LHCN-M2 (cell line): ENCODE data around the gene PGAP3. TPM values are rescaled to one million over a fixed set of nuclear protein-coding genes. Genes with fewer than 3 reads are reported as not detected.

Source experiments
- DNase-seq: peaks from one replicate; pipeline ENCODE4 v3.0.0-alpha.2; 2012; ENCODE audit warnings: low read depth
- total RNA-seq: library from RNA; depleted of rRNA; stranded (reverse); fragments of >200 nt; gene quantifications from 2 replicates; pipeline ENCODE4 v1.2.3, GENCODE V29; 2014

PGAP3 gene
- total RNA-seq, 1 experiment from 2014 or later, result 14.0 TPM

DNA sequence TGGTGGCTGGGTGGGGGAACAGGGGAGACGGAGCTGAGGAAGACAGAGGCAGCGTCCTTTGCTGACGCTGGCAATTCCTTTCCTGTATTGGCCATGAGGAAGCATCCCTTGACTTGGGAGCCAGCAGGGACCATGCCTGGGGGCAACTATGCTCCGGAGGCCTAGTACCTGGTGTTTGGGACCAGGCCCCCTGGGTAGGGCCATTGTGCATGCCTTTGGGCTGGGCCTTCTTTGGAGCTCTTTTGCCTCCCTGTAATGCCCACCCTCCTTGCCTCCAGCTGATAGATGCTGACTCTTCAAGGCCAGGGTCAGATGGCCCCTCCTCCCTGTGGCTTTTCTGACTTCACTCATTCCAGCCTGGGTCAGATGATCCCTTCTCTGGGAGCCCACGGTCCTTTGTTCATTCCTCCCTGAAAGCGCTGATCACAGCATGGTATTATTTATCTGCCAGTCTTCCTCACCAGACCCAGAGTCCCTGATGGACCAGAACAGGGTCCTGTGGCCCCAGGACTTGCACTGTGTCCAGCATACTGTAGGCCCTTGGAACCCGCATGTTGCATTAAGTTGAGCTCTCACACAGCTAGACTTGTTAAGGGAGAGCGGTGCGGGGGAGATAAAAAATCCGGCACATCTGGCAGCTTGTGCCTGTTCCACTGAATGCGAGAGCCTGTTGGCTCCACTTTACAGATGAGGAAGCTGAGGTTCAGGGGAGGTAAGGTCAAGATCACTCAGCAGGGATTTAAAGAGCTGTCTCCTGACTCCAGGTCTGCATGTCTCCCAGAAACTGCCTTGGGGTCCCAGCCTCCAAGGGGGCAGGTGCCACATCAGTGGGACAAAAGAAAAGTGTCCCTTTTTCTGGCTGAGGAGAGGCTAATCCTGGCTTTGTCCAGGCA lies 48.0 kb downstream of the PGAP3 start:
- no peak for DNase-seq

DNA sequence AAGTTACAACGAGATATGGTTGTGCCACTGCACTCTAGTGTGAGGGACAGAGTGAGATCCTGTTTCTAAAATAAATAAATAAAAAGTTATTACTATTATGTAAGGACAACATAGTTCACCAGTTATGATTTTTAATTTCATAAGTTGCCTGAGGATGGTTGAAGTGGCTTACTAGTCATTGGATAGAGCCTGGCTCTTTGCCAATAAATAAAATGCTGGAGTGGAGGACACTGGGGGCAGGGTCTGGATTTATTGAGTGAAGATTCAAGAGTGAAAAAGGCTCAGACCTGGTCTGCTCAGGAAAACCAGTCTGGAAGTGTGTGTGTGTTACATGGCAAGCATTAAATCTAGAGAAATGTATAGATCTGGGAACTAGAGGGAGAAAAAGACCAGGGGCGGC lies 48.8 kb downstream of the PGAP3 start:
- no peak for DNase-seq

DNA sequence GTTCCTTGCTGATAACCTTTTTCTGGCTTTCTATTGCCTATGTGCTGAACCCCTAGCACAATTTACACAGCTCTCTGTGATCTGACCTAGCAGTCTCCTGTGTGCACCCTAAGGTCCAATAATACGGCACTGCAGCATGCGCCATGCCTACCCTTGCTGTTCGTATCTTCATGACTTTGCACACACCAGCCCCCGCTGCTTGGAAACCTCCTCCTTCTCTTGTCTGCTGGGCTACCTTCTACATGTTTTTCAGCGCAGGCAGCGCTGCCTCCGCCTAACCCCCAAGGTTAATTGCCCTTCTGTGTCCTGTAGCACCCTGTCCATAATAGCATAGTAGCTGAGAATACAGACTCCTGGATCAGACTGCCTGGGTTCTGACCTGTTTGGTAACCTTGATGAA lies 49.5 kb downstream of the PGAP3 start:
- no peak for DNase-seq

DNA sequence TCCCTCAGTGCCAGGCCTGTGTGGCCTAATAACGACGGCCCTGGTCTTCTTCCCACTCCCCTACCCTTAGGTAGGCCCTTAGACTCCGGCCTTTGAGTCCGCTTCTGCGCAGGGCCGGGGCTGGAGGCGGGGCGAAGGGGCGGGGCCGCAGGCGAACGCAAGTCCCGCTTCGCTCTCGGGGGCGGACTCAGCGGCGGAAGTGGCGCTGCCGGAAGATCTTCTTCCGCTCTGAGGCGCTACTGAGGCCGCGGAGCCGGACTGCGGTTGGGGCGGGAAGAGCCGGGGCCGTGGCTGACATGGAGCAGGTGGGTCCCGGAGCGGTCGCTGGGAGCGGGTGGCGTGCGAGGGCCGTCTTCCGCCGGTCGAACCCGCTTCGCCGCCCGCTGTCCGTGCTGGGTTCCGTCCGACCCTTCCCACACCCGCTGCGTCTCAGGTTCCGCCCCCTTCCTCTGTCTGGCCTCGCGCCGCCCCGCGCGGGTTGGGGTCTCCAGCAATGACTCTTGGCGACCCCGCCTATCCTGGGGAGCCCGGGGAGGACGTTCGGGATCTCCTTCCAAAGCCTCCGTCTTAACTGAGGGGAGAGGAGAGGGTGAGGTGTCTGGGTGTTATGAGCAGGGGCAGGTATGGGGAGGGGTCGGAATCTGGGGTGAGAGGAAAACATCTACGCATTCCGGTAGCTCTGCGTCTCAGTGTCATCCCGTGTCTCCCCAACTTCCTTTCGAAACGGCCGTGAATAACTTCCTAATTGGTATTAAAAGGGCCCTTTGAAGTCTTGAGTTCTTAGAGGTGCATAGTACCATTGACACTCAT lies 50.7 kb downstream of the PGAP3 start, which contains the start of gene STARD3:
Gene STARD3 (plus strand): TSS at position 218 of the 810 bp plus-strand sequence. CDS start 16,388 bp downstream, outside the sequence.
- DNase-seq, result peak; percentile 77

DNA sequence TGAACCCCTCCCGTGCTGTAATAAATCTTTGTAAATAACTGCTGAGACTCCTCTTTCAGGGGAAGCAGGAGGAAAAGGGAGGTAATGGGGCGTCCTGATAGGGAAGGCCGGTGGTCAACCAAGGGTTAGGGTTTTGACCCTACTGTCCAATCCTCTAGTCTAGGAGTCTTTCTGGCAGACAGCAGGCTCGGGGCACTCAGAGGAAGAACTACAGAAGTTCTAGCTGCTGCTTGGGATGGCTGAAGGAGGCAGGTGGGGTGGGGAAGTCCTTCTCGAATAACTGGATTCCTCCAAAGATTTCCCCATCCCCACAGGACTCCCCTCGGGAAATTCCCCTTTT lies 51.3 kb downstream of the PGAP3 start:
- no peak for DNase-seq

DNA sequence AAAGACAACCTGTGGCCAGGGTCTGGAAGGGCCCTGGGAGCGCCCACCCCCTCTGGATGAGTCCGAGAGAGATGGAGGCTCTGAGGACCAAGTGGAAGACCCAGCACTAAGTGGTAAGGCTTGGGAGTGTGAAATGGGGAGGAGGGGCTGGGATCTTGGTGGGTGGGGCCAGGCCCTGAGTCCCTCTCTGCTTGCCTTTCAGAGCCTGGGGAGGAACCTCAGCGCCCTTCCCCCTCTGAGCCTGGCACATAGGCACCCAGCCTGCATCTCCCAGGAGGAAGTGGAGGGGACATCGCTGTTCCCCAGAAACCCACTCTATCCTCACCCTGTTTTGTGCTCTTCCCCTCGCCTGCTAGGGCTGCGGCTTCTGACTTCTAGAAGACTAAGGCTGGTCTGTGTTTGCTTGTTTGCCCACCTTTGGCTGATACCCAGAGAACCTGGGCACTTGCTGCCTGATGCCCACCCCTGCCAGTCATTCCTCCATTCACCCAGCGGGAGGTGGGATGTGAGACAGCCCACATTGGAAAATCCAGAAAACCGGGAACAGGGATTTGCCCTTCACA lies 52.2 kb downstream of the PGAP3 start:
- no peak for DNase-seq

DNA sequence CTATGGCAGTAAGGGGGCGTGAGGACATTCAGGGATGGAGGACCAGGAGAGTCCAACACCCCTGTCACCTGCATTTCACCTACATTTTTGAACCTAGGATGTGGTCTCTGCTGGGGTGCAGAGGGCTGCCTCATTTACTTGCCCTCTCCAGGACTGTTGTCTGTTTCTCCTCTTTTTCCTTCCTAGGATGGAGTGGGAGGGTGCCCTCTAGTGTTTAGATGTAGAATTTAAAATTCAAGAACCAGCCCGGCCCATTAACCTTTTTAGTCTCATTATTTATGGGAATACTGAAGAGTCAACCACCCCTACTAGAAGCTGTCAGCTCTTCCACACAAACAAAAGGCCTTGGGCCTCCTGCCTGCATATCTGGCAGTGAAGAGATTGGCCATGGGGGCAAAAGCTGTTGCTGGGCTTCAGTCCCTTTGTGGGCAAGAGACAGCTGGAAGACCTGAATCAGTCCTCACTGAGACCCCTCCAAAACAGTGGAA lies 53.4 kb downstream of the PGAP3 start:
- peak; percentile 51 for DNase-seq

DNA sequence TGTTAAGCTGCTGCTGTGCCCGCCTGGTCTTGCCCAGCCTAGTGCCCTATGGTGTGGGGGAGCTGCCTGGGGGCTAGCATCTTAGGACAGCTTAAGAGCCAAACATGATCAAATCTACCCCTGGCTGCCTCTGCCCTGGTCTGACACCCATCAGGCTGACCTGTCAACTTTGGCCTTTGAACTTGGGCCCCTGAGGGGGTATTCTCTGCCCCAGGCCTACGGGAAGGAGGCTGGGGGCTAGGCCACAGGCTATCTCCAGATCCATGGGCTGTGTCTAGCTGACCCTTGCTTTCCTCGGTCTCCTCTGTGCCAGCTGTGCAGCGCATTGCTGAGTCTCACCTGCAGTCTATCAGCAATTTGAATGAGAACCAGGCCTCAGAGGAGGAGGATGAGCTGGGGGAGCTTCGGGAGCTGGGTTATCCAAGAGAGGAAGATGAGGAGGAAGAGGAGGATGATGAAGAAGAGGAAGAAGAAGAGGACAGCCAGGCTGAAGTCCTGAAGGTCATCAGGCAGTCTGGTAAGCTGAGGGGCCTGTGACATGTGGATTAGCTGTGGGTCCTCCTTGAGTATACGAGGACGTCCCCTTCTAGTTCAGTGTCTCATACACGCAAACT lies 54.2 kb downstream of the PGAP3 start:
- DNase-seq, result no peak

DNA sequence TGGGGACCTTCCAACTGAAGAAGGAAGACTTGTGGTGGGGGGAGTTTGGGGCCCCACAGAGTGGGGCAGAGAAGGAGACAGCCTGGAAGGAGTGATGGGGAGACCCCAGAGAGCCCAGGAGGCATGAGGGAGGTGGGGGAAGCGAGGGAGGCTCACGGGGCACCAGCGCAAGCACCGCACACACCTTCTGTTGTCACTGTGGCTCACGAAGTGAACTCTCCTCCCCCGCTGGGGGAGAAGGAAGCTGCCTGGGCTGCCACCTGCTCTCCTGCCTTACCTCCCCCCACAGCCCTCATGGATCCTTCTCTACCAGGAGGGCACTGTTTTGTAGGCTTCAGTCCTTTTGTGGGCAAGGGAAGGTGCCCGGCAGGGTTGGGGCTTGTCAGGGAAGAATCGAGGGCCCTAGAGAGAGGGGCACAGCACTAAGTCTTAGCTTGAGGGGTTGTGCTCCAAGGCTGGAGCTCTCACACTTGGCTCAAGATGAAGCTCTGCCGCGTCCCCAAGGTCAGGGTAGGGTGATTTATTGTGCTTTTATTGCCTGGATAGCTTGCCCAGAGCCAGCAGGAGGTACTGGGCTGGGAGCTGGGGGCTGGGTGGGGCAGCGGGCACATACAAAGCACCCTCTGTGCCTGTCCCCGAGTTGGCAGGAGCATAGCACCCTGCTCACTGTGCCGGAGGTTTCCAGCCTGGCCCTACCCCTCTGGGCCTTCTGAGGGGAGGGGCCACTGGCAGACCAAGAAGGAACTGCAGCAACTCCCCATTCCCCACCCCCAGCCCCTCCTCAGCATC lies 55.5 kb downstream of the PGAP3 start:
- no peak for DNase-seq

DNA sequence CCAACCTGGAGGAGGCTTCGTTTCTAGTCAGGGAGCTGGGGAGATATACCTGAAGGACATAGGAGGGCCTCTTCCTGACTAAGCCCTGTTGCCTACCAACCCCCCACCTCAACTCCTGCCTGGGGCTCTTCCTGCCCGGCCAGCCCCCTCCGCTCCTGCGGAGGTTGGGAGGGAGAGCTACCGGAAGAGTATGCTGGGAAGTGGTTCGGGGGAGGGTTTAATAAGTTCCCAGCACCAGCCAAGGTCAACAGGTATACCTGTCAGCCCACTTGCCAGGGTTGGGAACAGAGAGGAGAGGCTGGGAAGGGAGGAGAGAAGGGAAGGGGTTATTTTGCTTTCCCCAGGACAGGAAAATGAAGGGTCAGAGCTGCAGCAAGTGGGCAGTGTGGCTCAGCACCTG lies 56.5 kb downstream of the PGAP3 start:
- DNase-seq, result no peak

DNA sequence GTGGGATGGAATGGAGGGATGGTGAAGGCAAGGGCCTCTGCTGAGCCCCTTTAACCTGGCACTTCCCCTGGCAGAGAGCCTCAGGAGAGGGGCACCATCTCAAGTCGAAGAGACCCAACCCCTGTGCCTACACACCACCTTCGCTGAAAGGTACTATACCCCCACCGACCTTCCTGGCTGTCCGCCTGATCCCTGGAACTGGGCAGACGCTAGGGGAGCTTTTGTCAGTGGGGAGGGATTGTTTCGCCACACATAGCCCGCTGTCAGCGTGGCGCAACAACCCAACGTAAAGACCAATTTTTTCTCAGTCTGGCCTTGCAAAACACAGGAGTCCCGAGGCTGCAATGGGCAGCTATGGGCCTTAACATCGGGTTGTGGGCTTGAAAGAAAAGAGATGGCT lies 58.0 kb downstream of the PGAP3 start:
- DNase-seq, result no peak

DNA sequence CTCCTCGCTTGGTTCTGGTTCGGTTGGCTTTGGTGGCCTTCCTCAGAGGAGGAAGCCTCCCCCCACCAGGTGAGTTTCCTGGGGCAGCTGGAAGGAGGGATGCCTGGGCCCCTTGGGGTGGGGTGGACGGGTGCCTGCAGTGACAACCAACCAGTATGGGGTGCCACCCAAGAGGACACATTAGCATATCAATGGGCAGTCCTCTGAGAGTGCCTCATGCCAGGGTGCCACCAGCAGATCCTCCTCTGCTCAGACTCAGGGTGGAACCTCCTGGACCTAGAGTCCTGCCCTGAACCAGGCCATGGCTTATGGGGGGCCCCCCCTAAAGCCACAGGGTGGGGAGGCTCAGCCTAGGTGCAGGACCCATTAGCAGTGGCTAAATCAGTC lies 58.4 kb downstream of the PGAP3 start:
- no peak for DNase-seq

DNA sequence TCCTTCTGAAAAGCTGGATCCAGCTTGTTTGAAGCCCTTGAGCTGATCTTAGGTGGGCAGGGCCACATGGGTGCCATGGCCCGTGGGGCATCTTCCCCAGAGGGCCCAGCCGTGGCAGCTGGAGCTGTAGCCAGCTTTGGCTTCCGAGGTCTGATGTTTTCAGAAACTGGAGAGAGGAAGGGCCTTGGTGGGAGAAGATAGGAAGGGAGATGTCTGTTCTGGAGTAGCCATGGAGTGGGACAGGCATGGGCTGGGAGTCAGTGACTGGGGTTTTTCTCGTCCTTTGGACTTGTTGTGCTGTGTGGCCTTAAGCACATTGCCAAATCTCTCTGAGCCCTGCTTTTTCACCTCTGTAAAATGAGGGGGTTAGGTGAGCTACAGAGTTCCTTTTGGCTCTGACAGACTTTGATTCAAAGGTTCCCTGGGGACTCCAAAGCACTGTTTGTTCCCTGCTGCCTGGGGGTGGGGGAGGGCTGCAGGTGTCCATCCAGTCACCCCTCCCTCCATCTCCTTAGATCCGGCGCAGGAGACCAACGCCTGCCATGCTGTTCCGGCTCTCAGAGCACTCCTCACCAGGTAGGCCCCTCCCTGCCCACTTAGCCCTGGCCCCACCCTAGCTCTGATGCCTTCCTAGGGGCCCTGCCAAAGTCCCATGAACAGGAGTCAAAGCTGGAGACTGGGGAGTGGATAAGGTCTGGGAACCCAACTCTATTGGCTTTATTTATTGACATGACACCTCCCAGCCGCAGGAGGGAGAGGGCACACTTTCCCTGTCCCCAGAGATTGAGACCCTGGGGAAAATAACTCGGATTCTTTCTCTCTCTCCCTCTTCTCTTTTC lies 59.0 kb downstream of the PGAP3 start:
- DNase-seq, result no peak

DNA sequence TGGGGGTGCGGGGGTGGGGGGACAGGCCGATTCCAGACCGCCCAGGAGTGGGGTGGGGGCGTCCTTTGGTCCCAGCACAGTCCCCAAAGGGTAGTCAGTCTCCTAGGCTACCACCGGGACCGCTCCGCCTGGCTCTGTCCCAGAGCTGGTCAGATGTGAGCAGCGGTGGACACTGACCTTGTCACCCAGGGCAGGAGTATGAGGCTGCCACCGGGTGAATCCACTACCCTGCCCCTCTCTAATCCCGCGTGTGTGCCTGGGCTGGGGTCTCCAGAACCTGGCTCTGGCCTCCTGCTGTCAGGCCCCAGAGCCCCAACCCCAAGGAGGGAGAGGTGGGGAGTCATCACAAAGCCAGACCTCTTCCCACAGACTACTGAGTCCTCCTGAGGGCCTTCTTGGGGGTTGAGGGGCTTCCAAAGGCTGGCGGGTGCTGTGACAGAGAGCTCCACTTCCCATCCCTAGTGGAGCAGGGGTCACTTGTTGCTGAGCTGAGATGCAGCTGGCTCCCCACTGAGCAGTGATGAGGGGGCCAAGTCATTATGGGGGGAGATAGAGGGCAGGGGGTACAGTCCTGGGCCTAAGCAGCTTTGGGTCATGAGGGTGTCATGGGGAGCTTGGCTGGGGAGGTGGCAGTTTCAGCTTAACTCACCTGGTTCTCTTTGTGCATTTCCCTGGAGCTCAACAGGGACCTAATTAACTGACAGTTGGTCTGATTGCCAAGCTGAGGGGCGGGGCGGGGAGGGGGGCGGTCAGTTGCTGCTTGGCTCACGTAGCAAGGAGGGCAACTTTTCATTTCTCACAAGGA lies 59.9 kb downstream of the PGAP3 start:
- no peak for DNase-seq

DNA sequence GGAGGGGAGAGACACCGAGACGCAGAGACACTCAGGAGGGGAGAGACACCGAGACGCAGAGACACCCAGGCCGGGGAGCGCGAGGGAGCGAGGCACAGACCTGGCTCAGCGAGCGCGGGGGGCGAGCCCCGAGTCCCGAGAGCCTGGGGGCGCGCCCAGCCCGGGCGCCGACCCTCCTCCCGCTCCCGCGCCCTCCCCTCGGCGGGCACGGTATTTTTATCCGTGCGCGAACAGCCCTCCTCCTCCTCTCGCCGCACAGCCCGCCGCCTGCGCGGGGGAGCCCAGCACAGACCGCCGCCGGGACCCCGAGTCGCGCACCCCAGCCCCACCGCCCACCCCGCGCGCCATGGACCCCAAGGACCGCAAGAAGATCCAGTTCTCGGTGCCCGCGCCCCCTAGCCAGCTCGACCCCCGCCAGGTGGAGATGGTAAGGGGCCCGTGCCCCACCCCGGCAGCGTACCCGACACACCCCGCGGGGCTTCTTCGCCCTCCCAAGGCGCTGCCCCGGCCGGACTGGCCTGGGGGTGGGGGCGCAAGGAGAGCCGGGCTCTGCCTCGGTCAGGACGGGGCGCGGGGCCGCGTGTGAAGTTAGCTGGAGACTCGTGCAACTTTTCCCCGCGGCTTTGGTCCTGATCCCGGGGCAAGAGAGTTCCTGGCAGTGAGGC lies 60.7 kb downstream of the PGAP3 start:
- no peak for DNase-seq

DNA sequence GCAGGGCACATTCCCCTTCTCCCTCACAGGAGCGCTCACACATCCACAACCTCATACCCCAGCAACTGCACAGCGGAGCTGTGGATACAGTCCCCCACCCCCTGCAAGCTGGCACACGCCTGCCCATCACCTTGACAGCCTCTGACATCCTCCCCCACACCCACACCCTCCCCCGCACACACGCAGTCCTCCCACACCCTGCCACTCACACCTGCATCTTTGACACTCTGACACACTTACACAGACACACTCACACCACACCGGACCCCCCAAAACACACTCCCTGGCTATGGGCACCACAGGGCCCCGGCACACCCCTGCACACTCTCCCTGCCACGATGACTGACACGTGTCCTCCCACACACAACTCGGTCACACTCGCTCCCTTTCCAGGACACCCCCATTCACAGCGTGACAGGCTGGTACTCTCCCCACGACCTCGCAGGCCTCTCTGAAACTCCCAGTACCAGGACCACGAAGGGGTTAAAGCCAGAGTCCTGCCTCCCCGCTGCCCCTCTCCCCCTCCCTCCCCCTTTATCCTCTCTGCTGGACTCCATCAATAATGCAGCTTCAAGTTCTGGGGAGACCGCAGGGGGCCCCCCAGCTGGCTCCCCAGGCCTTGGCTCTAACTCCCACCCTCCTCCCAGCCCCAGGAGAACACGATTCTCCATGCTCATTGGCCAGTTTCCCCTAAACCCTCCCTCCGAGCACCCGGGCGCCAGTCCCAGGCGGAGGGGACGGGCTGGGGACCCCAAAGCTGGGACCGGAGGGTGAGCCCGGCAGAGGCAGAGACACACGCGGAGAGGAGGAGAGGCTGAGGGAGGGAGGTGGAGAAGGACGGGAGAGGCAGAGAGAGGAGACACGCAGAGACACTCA lies 61.4 kb downstream of the PGAP3 start, which contains the start of gene PPP1R1B:
Gene PPP1R1B (plus strand): TSS at position 782 of the 876 bp plus-strand sequence. CDS start 441 bp downstream, outside the sequence.
- DNase-seq, result no peak

DNA sequence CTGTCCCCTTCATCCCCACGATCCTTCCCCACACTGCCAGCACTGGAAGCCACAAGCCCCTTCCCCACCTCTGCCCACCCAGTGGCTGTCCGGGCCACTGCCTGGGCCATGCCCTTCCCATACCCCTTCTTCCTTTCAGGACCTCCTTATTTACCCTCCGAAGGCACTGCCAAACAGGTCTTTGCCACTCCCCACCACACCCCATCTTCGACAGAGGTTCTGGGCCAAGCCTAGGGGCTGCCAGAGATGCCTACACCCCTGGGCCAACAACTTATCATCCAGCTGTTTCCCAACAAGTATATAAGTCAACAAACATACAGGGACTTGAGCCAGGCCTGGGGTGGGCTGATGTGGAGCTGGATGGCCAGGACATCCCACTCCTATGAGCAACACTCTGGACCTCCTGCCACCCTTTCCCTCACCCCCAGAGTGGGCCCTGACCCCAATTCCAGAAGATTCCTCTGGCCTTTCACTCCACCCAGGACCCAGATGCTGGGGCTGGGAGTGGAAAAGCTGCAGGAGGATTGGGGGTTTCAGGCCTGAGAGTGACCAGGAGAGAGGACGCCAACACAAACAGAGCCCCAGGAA lies 62.6 kb downstream of the PGAP3 start:
- no peak for DNase-seq
